GM12878 (cell line): ENCODE data around the gene SMIM14. TPM values are rescaled to one million over a fixed set of nuclear protein-coding genes. Genes with fewer than 3 reads are reported as not detected.

Experiments used
- ATAC-seq: fragments of 200-7000 bp; cut with Tn5 transposase; 3 replicates; pipeline ENCODE4 v1.9.1; 2020; ENCODE audit warnings: mild to moderate bottlenecking, moderate library complexity
- BruUV-seq: library from RNA; stranded (reverse); fragments of 400-500 nt; replicated peaks from 2 replicates; lab custom pipeline; 2021; lab: Mats Ljungman, UMichigan
- CTCF ChIA-PET: fragments of 300-600 bp; sonication (Branson Sonifier 250); formaldehyde crosslinking; extraction: SDS; loops from one replicate; lab custom pipeline; 2021; ENCODE audit warnings: inconsistent platforms; lab: Yijun Ruan, JAX
- POLR2A ChIA-PET: fragments of 350-600 bp; formaldehyde crosslinking; extraction: SDS; loops from one replicate; lab custom pipeline; 2021; ENCODE audit warnings: inconsistent platforms; lab: Charles Lee
- RAD21 ChIA-PET: fragments of 300-600 bp; sonication (Branson Sonifier 250); formaldehyde crosslinking; loops from one replicate; lab custom pipeline; 2023; ENCODE audit warnings: antibody characterized with exemption; ENCODE audit not compliant: unreplicated experiment; lab: Charles Lee
- SMC1A ChIA-PET: fragments of 300-600 bp; sonication (Branson Sonifier 250); formaldehyde crosslinking; loops from one replicate; lab custom pipeline; 2023; ENCODE audit not compliant: unreplicated experiment, uncharacterized antibody; lab: Charles Lee
- DNase-seq: peaks from one replicate; pipeline ENCODE4 v3.0.0-alpha.2; 2011; ENCODE audit warnings: low read depth, low spot score
- FAIRE-seq: peaks from 3 replicates; lab custom pipeline; 2011; peaks lifted over from hg19 to GRCh38; lab: Jason Lieb, UNC
- H2AFZ ChIP-seq: 2 replicates; pipeline ENCODE4 v1.6.0; 2011; ENCODE audit warnings: low read depth, low read length, control low read depth; ENCODE audit not compliant: control insufficient read depth
- H3K27ac ChIP-seq: 2 replicates; pipeline ENCODE4 v1.5.1; 2011; ENCODE audit warnings: control low read depth; ENCODE audit not compliant: control insufficient read depth, insufficient read depth
- H3K27me3 ChIP-seq, 2 experiments: replicated peaks in 1 of 2; 2 replicates each; pipeline versions ENCODE4 v1.6.0 to v1.6.1; 2011; ENCODE audit warnings: low read length in 1 of 2; ENCODE audit not compliant: control insufficient read depth in 2 of 2, insufficient read depth in 2 of 2
- H3K36me3 ChIP-seq, 2 experiments: 2 replicates each; pipeline ENCODE4 v1.5.1; 2011; ENCODE audit warnings: low read length in 1 of 2; ENCODE audit not compliant: control insufficient read depth in 2 of 2, insufficient read depth in 2 of 2
- H3K4me1 ChIP-seq: 2 replicates; pipeline ENCODE4 v1.6.1; 2011; ENCODE audit warnings: mild to moderate bottlenecking, low read length, moderate library complexity, mixed read lengths; ENCODE audit not compliant: control insufficient read depth, insufficient read depth
- H3K4me2 ChIP-seq: 2 replicates; pipeline ENCODE4 v1.6.0; 2011; ENCODE audit warnings: control low read depth; ENCODE audit not compliant: control insufficient read depth, insufficient read depth
- H3K4me3 ChIP-seq: fragments of 200-600 bp; sonication (generic); 2 replicates; pipeline ENCODE4 v1.5.1; 2016
- H3K79me2 ChIP-seq: 2 replicates; pipeline ENCODE4 v1.6.0; 2011; ENCODE audit warnings: low read length; ENCODE audit not compliant: control insufficient read depth, insufficient read depth
- H3K9ac ChIP-seq: 2 replicates; pipeline ENCODE4 v1.8.0; 2011; ENCODE audit warnings: low read length, control low read depth, mixed read lengths; ENCODE audit not compliant: control insufficient read depth, insufficient read depth
- H3K9me3 ChIP-seq: replicated peaks from 3 replicates; pipeline ENCODE4 v1.5.1; 2011; ENCODE audit warnings: mild to moderate bottlenecking, low read length; ENCODE audit not compliant: control insufficient read depth, insufficient read depth
- H4K20me1 ChIP-seq: 2 replicates; pipeline ENCODE4 v1.6.0; 2011; ENCODE audit not compliant: control insufficient read depth, insufficient read depth
- ASH2L ChIP-seq: fragments of 300-600, 200-600 bp; sonication (generic); IDR thresholded peaks from 2 replicates; pipeline ENCODE4 v1.6.1; 2017; ENCODE audit warnings: low read depth, mild to moderate bottlenecking, borderline replicate concordance
- KDM1A ChIP-seq: fragments of 200-600 bp; sonication (generic); IDR thresholded peaks from 2 replicates; pipeline ENCODE4 v1.6.1; 2016; ENCODE audit warnings: borderline replicate concordance
- MYB ChIP-seq: fragments of 150-350 bp; IDR thresholded peaks from 2 replicates; pipeline ENCODE4 v1.6.1; 2014; ENCODE audit warnings: mild to moderate bottlenecking, low read depth, low read length, borderline replicate concordance
- TARDBP ChIP-seq: IDR thresholded peaks from 2 replicates; pipeline ENCODE4 v1.6.1; 2016; ENCODE audit warnings: borderline replicate concordance
- TCF3 ChIP-seq: IDR thresholded peaks from 2 replicates; pipeline ENCODE4 v1.6.1; 2012; ENCODE audit warnings: low read depth, mild to moderate bottlenecking, low read length, borderline replicate concordance; ENCODE audit not compliant: insufficient read depth
- ZNF622 ChIP-seq: fragments of 450-650 bp; IDR thresholded peaks from 2 replicates; pipeline ENCODE4 v1.6.1; 2017; ENCODE audit warnings: mild to moderate bottlenecking, inconsistent platforms
- in situ Hi-C: fragments of 300-500 bp; cut with MboI; formaldehyde crosslinking; loops from 9 replicates; pipeline ENCODE4 v1.14.3; 2018; ENCODE audit warnings: mixed read lengths
- intact Hi-C: fragments of 100-400 bp; cut with micrococcal nuclease; formaldehyde crosslinking; loops from one replicate; pipeline ENCODE4 v1.14.2; 2022; ENCODE audit not compliant: unreplicated experiment
- polyA plus RNA-seq, 11 experiments: library from polyadenylated mRNA; depleted of rRNA in 4 of 11; unstranded in 6 of 11; stranded (reverse) in 5 of 11; fragments of >200 nt; fragmentation: Nextera tagmentation in 4 of 11; fragmentation: Illumina TruSeq in 1 of 11; extraction: Ambion mirVana in 4 of 11; extraction: Trizol in 1 of 11; gene quantifications; 1 replicate in 1 of 11; 2 replicates in 10 of 11; pipeline versions ENCODE4 v1.2.1 to v1.2.3, GENCODE V29; 2011 to 2016; ENCODE audit warnings: inconsistent platforms in 2 of 11, missing spikeins in 2 of 11, low read depth in 1 of 11
- total RNA-seq, 4 experiments: library from RNA; depleted of rRNA in 3 of 4; stranded (reverse); fragments of >200 nt in 3 of 4; fragmentation: Illumina TruSeq in 1 of 4; extraction: Trizol in 1 of 4; gene quantifications; 2 replicates each; pipeline versions ENCODE4 v1.2.1 to v1.2.3, GENCODE V29; 2013 to 2021
- TF ChIP-seq, protein P1 (sequence below): fragments of 450-650 bp; IDR thresholded peaks from 2 replicates; pipeline ENCODE4 v1.6.1; 2017; ENCODE audit warnings: antibody characterized with exemption, mild to moderate bottlenecking, moderate library complexity
- TF ChIP-seq, protein P2 (sequence below): fragments of 450-650 bp; IDR thresholded peaks from 2 replicates; pipeline ENCODE4 v1.6.1; 2016; ENCODE audit warnings: mild to moderate bottlenecking, moderate library complexity, borderline replicate concordance
- TF ChIP-seq, protein P3 (sequence below): IDR thresholded peaks from 2 replicates; pipeline ENCODE4 v1.6.1; 2011; ENCODE audit warnings: mild to moderate bottlenecking, low read depth, low read length, moderate library complexity; ENCODE audit not compliant: insufficient replicate concordance

The SMIM14 gene
- total and polyA plus RNA-seq, 10 of the 15 experiments (the other 5 are each of a cell fraction or from before 2014, with no cell fraction given): 125 to 671 (median 188) TPM

DNA sequence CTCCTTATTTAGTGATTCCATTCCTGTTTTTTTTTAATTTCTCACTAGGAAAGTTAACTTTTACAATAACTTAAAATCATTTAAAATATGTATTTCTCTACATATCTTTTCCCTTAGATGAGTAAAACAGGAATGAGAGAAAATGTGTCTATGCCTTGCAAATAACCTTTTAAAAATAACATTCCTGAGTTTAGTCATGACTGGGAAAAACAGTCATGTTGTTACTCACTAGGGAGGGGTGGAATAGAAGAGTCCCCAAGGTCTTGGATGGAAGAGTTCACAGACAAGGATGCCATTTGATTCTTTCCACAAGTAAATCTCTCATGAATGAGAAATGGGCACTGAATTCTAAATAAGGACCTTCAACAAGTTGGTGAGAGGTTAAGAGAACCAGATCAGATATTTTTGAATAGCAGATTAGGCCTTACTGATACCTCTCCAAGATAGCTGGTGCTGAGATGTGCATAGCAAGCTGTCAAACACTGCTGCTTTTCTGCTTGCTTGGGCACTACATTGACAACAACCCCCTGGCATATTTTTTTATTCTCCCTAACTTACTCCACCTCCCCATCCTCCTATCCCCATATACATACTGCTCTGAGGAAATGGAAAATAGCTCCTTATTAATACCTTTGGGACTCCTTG is 136.5 kb downstream of the SMIM14 start (continued):
- TF ChIP-seq ZNF622: no peak
- TF ChIP-seq, all 136 proteins: peak for 0

DNA sequence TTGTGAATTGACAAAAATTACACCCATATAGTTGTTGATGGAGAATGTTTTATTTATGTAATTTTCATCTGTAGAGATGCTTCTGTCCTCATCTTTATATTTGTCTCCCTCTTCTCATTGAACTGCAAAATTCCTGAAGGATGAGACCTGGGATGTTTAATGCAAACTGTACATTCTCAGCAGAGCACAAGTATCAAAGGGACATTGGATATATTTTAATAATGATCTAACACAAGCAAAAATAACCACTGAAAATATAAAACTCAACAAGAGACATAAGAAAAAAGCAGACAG is 140.0 kb downstream of the SMIM14 start:
- SMC1A ChIA-PET: interaction anchor here (1.4 kb wide), 1 partner anchor 11 kb away, joined by 5 read pairs; no protein-coding TSS in a partner anchor
- Histone ChIP-seq H3K36me3 (peaks cover 0 to 2% of the 10 kb centered on the region in 2 experiments; a peak in 2 of 4 replicates), H3K4me1 (no peaks in the 10 kb centered on the region), H3K9me3 (no peaks in the 10 kb centered on the region), H3K79me2 (no peaks in the 10 kb centered on the region), H2AFZ (no peak overlapping the region), H3K4me3 (no peak overlapping the region), H3K4me2 (no peak overlapping the region), H3K9ac (no peak overlapping the region), H4K20me1 (no peaks in the 10 kb centered on the region), H3K27me3 (no peaks in the 10 kb centered on the region), H3K27ac (no peak overlapping the region)
- BruUV-seq: no TSS peak
- intact Hi-C loops (no loop called here), in situ Hi-C loops (no loop called here)
- TF ChIP-seq, protein P1, sequence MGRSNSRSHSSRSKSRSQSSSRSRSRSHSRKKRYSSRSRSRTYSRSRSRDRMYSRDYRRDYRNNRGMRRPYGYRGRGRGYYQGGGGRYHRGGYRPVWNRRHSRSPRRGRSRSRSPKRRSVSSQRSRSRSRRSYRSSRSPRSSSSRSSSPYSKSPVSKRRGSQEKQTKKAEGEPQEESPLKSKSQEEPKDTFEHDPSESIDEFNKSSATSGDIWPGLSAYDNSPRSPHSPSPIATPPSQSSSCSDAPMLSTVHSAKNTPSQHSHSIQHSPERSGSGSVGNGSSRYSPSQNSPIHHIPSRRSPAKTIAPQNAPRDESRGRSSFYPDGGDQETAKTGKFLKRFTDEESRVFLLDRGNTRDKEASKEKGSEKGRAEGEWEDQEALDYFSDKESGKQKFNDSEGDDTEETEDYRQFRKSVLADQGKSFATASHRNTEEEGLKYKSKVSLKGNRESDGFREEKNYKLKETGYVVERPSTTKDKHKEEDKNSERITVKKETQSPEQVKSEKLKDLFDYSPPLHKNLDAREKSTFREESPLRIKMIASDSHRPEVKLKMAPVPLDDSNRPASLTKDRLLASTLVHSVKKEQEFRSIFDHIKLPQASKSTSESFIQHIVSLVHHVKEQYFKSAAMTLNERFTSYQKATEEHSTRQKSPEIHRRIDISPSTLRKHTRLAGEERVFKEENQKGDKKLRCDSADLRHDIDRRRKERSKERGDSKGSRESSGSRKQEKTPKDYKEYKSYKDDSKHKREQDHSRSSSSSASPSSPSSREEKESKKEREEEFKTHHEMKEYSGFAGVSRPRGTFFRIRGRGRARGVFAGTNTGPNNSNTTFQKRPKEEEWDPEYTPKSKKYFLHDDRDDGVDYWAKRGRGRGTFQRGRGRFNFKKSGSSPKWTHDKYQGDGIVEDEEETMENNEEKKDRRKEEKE: no peak
- TF ChIP-seq TARDBP (no peak), MYB (no peak), TCF3 (no peak), KDM1A (no peak), ASH2L (no peak)
- TF ChIP-seq, protein P2, sequence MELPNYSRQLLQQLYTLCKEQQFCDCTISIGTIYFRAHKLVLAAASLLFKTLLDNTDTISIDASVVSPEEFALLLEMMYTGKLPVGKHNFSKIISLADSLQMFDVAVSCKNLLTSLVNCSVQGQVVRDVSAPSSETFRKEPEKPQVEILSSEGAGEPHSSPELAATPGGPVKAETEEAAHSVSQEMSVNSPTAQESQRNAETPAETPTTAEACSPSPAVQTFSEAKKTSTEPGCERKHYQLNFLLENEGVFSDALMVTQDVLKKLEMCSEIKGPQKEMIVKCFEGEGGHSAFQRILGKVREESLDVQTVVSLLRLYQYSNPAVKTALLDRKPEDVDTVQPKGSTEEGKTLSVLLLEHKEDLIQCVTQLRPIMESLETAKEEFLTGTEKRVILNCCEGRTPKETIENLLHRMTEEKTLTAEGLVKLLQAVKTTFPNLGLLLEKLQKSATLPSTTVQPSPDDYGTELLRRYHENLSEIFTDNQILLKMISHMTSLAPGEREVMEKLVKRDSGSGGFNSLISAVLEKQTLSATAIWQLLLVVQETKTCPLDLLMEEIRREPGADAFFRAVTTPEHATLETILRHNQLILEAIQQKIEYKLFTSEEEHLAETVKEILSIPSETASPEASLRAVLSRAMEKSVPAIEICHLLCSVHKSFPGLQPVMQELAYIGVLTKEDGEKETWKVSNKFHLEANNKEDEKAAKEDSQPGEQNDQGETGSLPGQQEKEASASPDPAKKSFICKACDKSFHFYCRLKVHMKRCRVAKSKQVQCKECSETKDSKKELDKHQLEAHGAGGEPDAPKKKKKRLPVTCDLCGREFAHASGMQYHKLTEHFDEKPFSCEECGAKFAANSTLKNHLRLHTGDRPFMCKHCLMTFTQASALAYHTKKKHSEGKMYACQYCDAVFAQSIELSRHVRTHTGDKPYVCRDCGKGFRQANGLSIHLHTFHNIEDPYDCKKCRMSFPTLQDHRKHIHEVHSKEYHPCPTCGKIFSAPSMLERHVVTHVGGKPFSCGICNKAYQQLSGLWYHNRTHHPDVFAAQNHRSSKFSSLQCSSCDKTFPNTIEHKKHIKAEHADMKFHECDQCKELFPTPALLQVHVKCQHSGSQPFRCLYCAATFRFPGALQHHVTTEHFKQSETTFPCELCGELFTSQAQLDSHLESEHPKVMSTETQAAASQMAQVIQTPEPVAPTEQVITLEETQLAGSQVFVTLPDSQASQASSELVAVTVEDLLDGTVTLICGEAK: no peak
- TF ChIP-seq, protein P3, sequence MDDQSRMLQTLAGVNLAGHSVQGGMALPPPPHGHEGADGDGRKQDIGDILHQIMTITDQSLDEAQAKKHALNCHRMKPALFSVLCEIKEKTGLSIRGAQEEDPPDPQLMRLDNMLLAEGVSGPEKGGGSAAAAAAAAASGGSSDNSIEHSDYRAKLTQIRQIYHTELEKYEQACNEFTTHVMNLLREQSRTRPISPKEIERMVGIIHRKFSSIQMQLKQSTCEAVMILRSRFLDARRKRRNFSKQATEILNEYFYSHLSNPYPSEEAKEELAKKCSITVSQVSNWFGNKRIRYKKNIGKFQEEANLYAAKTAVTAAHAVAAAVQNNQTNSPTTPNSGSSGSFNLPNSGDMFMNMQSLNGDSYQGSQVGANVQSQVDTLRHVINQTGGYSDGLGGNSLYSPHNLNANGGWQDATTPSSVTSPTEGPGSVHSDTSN: no peak
- RAD21 ChIA-PET: interaction anchor here (0.9 kb wide), 1 partner anchor 474 kb away, joined by 3 read pairs; no protein-coding TSS in a partner anchor
- FAIRE-seq: no peak
- POLR2A ChIA-PET: no interaction called here
- CTCF ChIA-PET: interaction anchor here (0.6 kb wide), 1 partner anchor 590 kb away, joined by 3 read pairs; no protein-coding TSS in a partner anchor
- DNase-seq: no peak
- no peak for ATAC-seq
